NCI-H1092 (cell line): ENCODE results near the gene ARHGEF19.
"Not testable (repeated sequence)": the region's sequence is repeated elsewhere in the genome, so short reads cannot be mapped to it uniquely, and the experiment has no call there.

Experiments
- DNase-seq: peaks from one replicate; lab custom pipeline; 2025; lab: John Stamatoyannopoulos, UW

Gene ARHGEF19

GRCh38 chr1:16243936-16244649, 31.6 kb upstream of the ARHGEF19 start:
- DNase-seq: peak; percentile 81

- no peak for DNase-seq
Measured at GRCh38 chr1:16243215-16243610, 30.8 kb upstream of the ARHGEF19 start.

- DNase-seq: no peak
Measured at GRCh38 chr1:16242556-16243214, 30.2 kb upstream of the ARHGEF19 start.

- no peak for DNase-seq
Measured at GRCh38 chr1:16241221-16241708, 28.8 kb upstream of the ARHGEF19 start.

- DNase-seq: no peak
Measured at GRCh38 chr1:16239972-16240491, 27.6 kb upstream of the ARHGEF19 start.

GRCh38 chr1:16237343-16237830, 24.9 kb upstream of the ARHGEF19 start:
- no peak for DNase-seq

GRCh38 chr1:16236511-16237342, 24.3 kb upstream of the ARHGEF19 start, which contains the start of gene CPLANE2:
TSS of gene CPLANE2 (minus strand) at chr1:16237183. CDS start at chr1:16236742, 441 bp downstream.
- peak; percentile 97 for DNase-seq

- DNase-seq: peak; percentile 78
Measured at GRCh38 chr1:16235944-16236510, 23.6 kb upstream of the ARHGEF19 start.

- DNase-seq: no peak
Measured at GRCh38 chr1:16235347-16235746, 22.9 kb upstream of the ARHGEF19 start.

GRCh38 chr1:16233431-16233830, 21.0 kb upstream of the ARHGEF19 start:
- DNase-seq: no peak

- DNase-seq: no peak
Measured at GRCh38 chr1:16232316-16232710, 19.9 kb upstream of the ARHGEF19 start.

GRCh38 chr1:16231331-16232315, 19.2 kb upstream of the ARHGEF19 start:
- DNase-seq: no peak

GRCh38 chr1:16230744-16231143, 18.3 kb upstream of the ARHGEF19 start:
- DNase-seq: no peak

GRCh38 chr1:16229976-16230740, 17.7 kb upstream of the ARHGEF19 start:
- DNase-seq: no peak

- no peak for DNase-seq
Measured at GRCh38 chr1:16226490-16227179, 14.2 kb upstream of the ARHGEF19 start.

GRCh38 chr1:16226129-16226489, 13.7 kb upstream of the ARHGEF19 start:
- DNase-seq: no peak

GRCh38 chr1:16224472-16224871, 12.0 kb upstream of the ARHGEF19 start:
- no peak for DNase-seq

GRCh38 chr1:16222716-16223115, 10.3 kb upstream of the ARHGEF19 start:
- DNase-seq: not testable (repeated sequence)

- DNase-seq: no peak
Measured at GRCh38 chr1:16221499-16221898, 9.0 kb upstream of the ARHGEF19 start.
